ENCODE data around the gene ARFGEF2.

- TF ChIP-seq CTCF (IDR thresholded peaks at IDR 0.05) (no peak), POLR2A (IDR thresholded peaks at IDR 0.05) (no peak)
These were observed 5.3 kb downstream of the ARFGEF2 start for GRCh38 chr20:48926821-48927220.
